NCI-H510A (cell line): ENCODE measurements around the gene OR1L6.

Experiments used
- DNase-seq: peaks from one replicate; lab custom pipeline; 2025; lab: John Stamatoyannopoulos, UW

OR1L6 gene

GRCh38 chr9:122742003-122742402 is at the start of gene OR1L6:
TSS of gene OR1L6 (plus strand) at chr9:122742303. CDS start at chr9:122749848, 7,545 bp downstream.
- DNase-seq = no peak

GRCh38 chr9:122695696-122696095 is 46.4 kb upstream of the OR1L6 start:
- no peak for DNase-seq

- no peak for DNase-seq
Observed at GRCh38 chr9:122718038-122718437, 24.1 kb upstream of the OR1L6 start.

- no peak for DNase-seq
Observed at GRCh38 chr9:122719218-122719617, 22.9 kb upstream of the OR1L6 start.

GRCh38 chr9:122723690-122724089 is 18.4 kb upstream of the OR1L6 start, which contains the start of gene OR1L4:
TSS of gene OR1L4 (plus strand) at chr9:122723990. CDS start at chr9:122723990, 0 bp downstream.
- DNase-seq = no peak

- no peak for DNase-seq
Observed at GRCh38 chr9:122754825-122755224, 12.7 kb downstream of the OR1L6 start.

- no peak for DNase-seq
Observed at GRCh38 chr9:122767817-122768216, 25.7 kb downstream of the OR1L6 start.

GRCh38 chr9:122777052-122777451 is 34.9 kb downstream of the OR1L6 start:
- DNase-seq = no peak

GRCh38 chr9:122777935-122778627 is 36.0 kb downstream of the OR1L6 start:
- DNase-seq = no peak

GRCh38 chr9:122779181-122779580 is 37.1 kb downstream of the OR1L6 start:
- DNase-seq = no peak

- DNase-seq = no peak
Observed at GRCh38 chr9:122780026-122780425, 37.9 kb downstream of the OR1L6 start.

GRCh38 chr9:122781671-122782070 is 39.6 kb downstream of the OR1L6 start:
- no peak for DNase-seq

- no peak for DNase-seq
Observed at GRCh38 chr9:122785269-122785668, 43.2 kb downstream of the OR1L6 start.

- no peak for DNase-seq
Observed at GRCh38 chr9:122786338-122786737, 44.2 kb downstream of the OR1L6 start.

- DNase-seq = no peak
Observed at GRCh38 chr9:122788831-122789230, 46.7 kb downstream of the OR1L6 start, which contains the start of gene OR5C1. TSS of gene OR5C1 (plus strand) at chr9:122788933. CDS start at chr9:122788933, 0 bp downstream.

GRCh38 chr9:122789256-122790046 is 47.3 kb downstream of the OR1L6 start:
- no peak for DNase-seq

GRCh38 chr9:122791872-122792669 is 50.0 kb downstream of the OR1L6 start:
- DNase-seq = no peak

- no peak for DNase-seq
Observed at GRCh38 chr9:122797316-122798063, 55.4 kb downstream of the OR1L6 start.
